H1 (cell line): ENCODE results near the gene ALS2CL. TPM values are rescaled to one million over a fixed set of nuclear protein-coding genes. Genes with fewer than 3 reads are reported as not detected.

Source experiments
- CTCF ChIA-PET: fragments of 300-600 bp; sonication (Branson Sonifier 250); formaldehyde crosslinking; loops from one replicate; lab custom pipeline; 2021; ENCODE audit not compliant: partially characterized antibody; lab: Charles Lee
- POLR2A ChIA-PET: fragments of 300-600 bp; sonication (Branson Sonifier 250); formaldehyde crosslinking; loops from one replicate; lab custom pipeline; 2021; ENCODE audit warnings: inconsistent platforms; ENCODE audit not compliant: partially characterized antibody; lab: Charles Lee
- DNase-seq, 2 experiments: peaks; one replicate each; pipeline versions ENCODE4 v3.0.0 to v3.0.0-alpha.2; 2010 to 2022; ENCODE audit warnings: low spot score in 2 of 2, low read depth in 1 of 2, mixed read lengths in 1 of 2
- FAIRE-seq: peaks from 2 replicates; lab custom pipeline; 2011; peaks lifted over from hg19 to GRCh38; lab: Jason Lieb, UNC
- H2AFZ ChIP-seq: 2 replicates; pipeline ENCODE4 v1.8.1; 2012; ENCODE audit warnings: low read length, inconsistent platforms
- H2AK5ac ChIP-seq: 2 replicates; pipeline ENCODE4 v1.6.1; 2013; ENCODE audit warnings: low read depth, low read length
- H2BK120ac ChIP-seq: replicated peaks from 2 replicates; pipeline ENCODE3; 2013; ENCODE audit warnings: low read depth, low read length, inconsistent platforms
- H2BK12ac ChIP-seq: 2 replicates; pipeline ENCODE4 v1.6.1; 2013; ENCODE audit warnings: low read depth, low read length
- H2BK15ac ChIP-seq: 2 replicates; pipeline ENCODE4 v1.6.1; 2013; ENCODE audit warnings: low read length
- H2BK20ac ChIP-seq: 2 replicates; pipeline ENCODE4 v1.6.1; 2013; ENCODE audit warnings: low read length
- H2BK5ac ChIP-seq: 2 replicates; pipeline ENCODE4 v1.6.1; 2013; ENCODE audit warnings: low read depth, low read length
- H3K14ac ChIP-seq: 2 replicates; pipeline ENCODE4 v1.6.1; 2013; ENCODE audit warnings: inconsistent platforms; ENCODE audit not compliant: insufficient read length
- H3K18ac ChIP-seq: 2 replicates; pipeline ENCODE4 v1.6.1; 2013; ENCODE audit warnings: low read length; ENCODE audit errors: extremely low read depth
- H3K23ac ChIP-seq: 2 replicates; pipeline ENCODE4 v1.6.1; 2013; ENCODE audit warnings: inconsistent platforms; ENCODE audit not compliant: insufficient read length
- H3K23me2 ChIP-seq: 2 replicates; pipeline ENCODE4 v1.6.1; 2013; ENCODE audit warnings: low read depth, low read length
- H3K27ac ChIP-seq: 2 replicates; pipeline ENCODE4 v1.6.1; 2011; ENCODE audit warnings: low read depth, low read length, inconsistent platforms
- H3K27me3 ChIP-seq, 4 experiments: replicated peaks in 1 of 4; 1 replicate in 1 of 4; 2 replicates in 3 of 4; pipeline versions ENCODE4 v1.6.1 to v1.8.1; 2011 to 2013; ENCODE audit warnings: low read length in 3 of 4, mild to moderate bottlenecking in 3 of 4, inconsistent platforms in 2 of 4, mixed read lengths in 2 of 4, moderate library complexity in 1 of 4; ENCODE audit not compliant: control insufficient read depth in 3 of 4, insufficient read depth in 3 of 4; ENCODE audit errors: extremely low read depth in 1 of 4
- H3K36me3 ChIP-seq, 4 experiments: 2 replicates each; pipeline versions ENCODE4 v1.6.1 to v1.8.1; 2011 to 2013; ENCODE audit warnings: mild to moderate bottlenecking in 4 of 4, low read length in 3 of 4, moderate library complexity in 2 of 4, control low read depth in 1 of 4, inconsistent platforms in 1 of 4; ENCODE audit not compliant: insufficient read depth in 4 of 4, control insufficient read depth in 2 of 4
- H3K4ac ChIP-seq: replicated peaks from 2 replicates; pipeline ENCODE3; 2013; ENCODE audit warnings: low read length, low read depth, mixed read lengths, inconsistent platforms; ENCODE audit not compliant: insufficient read length
- H3K4me1 ChIP-seq, 4 experiments: replicated peaks in 1 of 4; 1 replicate in 1 of 4; 2 replicates in 3 of 4; pipeline versions ENCODE4 v1.6.1 to v1.8.1; 2011 to 2013; ENCODE audit warnings: low read length in 3 of 4, inconsistent platforms in 2 of 4, mixed read lengths in 1 of 4; ENCODE audit not compliant: insufficient read depth in 4 of 4, control insufficient read depth in 3 of 4
- H3K4me2 ChIP-seq, 2 experiments: 2 replicates each; pipeline versions ENCODE4 v1.6.1 to v1.8.1; 2011 to 2013; ENCODE audit warnings: low read depth in 2 of 2, low read length in 2 of 2, control low read depth in 1 of 2, inconsistent platforms in 1 of 2, mild to moderate bottlenecking in 1 of 2; ENCODE audit not compliant: insufficient read depth in 1 of 2
- H3K4me3 ChIP-seq, 4 experiments: fragments of 200-600, 300-600 bp in 1 of 4; sonication (generic), shearing (Covaris generic), sonication (Bioruptor Twin) in 1 of 4; 2 replicates each; pipeline versions ENCODE4 v1.5.1 to v1.8.1; 2011 to 2016; ENCODE audit warnings: low read length in 4 of 4, low read depth in 3 of 4, control low read depth in 2 of 4, inconsistent platforms in 2 of 4, mild to moderate bottlenecking in 2 of 4, mixed read lengths in 1 of 4, moderate library complexity in 1 of 4; ENCODE audit not compliant: insufficient read depth in 2 of 4; ENCODE audit errors: extremely low read depth in 1 of 4
- H3K56ac ChIP-seq: replicated peaks from 2 replicates; pipeline ENCODE3; 2013; ENCODE audit warnings: low read depth, mild to moderate bottlenecking, mixed read lengths, low read length, inconsistent platforms; ENCODE audit not compliant: insufficient read length
- H3K79me1 ChIP-seq: 2 replicates; pipeline ENCODE4 v1.6.1; 2013; ENCODE audit warnings: low read depth, low read length, control low read depth
- H3K79me2 ChIP-seq, 2 experiments: 2 replicates each; pipeline versions ENCODE4 v1.6.1 to v1.8.1; 2012 to 2013; ENCODE audit warnings: low read length in 2 of 2, mild to moderate bottlenecking in 2 of 2, inconsistent platforms in 1 of 2; ENCODE audit not compliant: insufficient read depth in 2 of 2, control insufficient read depth in 1 of 2
- H3K9ac ChIP-seq, 4 experiments: replicated peaks in 1 of 4; 1 replicate in 1 of 4; 2 replicates in 3 of 4; pipeline versions ENCODE4 v1.6.1 to v1.8.1; 2011 to 2013; ENCODE audit warnings: low read depth in 3 of 4, low read length in 3 of 4, control low read depth in 2 of 4, mild to moderate bottlenecking in 2 of 4, moderate library complexity in 2 of 4, inconsistent platforms in 1 of 4; ENCODE audit errors: extremely low read depth in 1 of 4
- H3K9me3 ChIP-seq, 2 experiments: 2 replicates each; pipeline versions ENCODE4 v1.6.1 to v1.8.1; 2012 to 2013; ENCODE audit warnings: mild to moderate bottlenecking in 2 of 2, moderate library complexity in 2 of 2, control low read depth in 1 of 2, inconsistent platforms in 1 of 2, low read depth in 1 of 2, low read length in 1 of 2, mixed read lengths in 1 of 2; ENCODE audit not compliant: insufficient read depth in 2 of 2
- H4K20me1 ChIP-seq, 2 experiments: replicated peaks in 1 of 2; 2 replicates each; pipeline versions ENCODE3 to v1.8.1; 2011 to 2013; ENCODE audit warnings: inconsistent platforms in 2 of 2, low read length in 2 of 2, mild to moderate bottlenecking in 1 of 2; ENCODE audit not compliant: insufficient read depth in 2 of 2, control insufficient read depth in 1 of 2
- H4K5ac ChIP-seq: 2 replicates; pipeline ENCODE4 v1.6.1; 2013; ENCODE audit warnings: low read length, low read depth, mixed read lengths, inconsistent platforms; ENCODE audit not compliant: insufficient read length
- H4K8ac ChIP-seq: 2 replicates; pipeline ENCODE4 v1.8.0; 2013; ENCODE audit warnings: mild to moderate bottlenecking, moderate library complexity, low read length, inconsistent platforms; ENCODE audit not compliant: insufficient read depth; ENCODE audit errors: extremely low read depth
- H4K91ac ChIP-seq: replicated peaks from 2 replicates; pipeline ENCODE3; 2013; ENCODE audit warnings: low read length, mixed read lengths, inconsistent platforms; ENCODE audit not compliant: insufficient read length
- BACH1 ChIP-seq: IDR thresholded peaks from 2 replicates; pipeline ENCODE4 v1.6.1; 2012; ENCODE audit warnings: low read length, improper control_type of control experiment
- JUN ChIP-seq: IDR thresholded peaks from 2 replicates; pipeline ENCODE4 v1.6.1; 2011; ENCODE audit warnings: low read depth, mild to moderate bottlenecking, improper control_type of control experiment, low read length
- JUND ChIP-seq: IDR thresholded peaks from 2 replicates; pipeline ENCODE4 v1.6.1; 2011; ENCODE audit warnings: mild to moderate bottlenecking, improper control_type of control experiment, low read length
- SAP30 ChIP-seq: fragments of 300-600 bp; sonication (generic); IDR thresholded peaks from 2 replicates; pipeline ENCODE4 v1.7.1; 2012; ENCODE audit warnings: low read length, moderate library complexity, mild to moderate bottlenecking, inconsistent platforms; ENCODE audit not compliant: insufficient read depth, insufficient replicate concordance
- SP4 ChIP-seq: IDR thresholded peaks from 2 replicates; pipeline ENCODE4 v1.6.1; 2012; ENCODE audit warnings: low read length, inconsistent platforms
- TAF1 ChIP-seq: IDR thresholded peaks from 2 replicates; pipeline ENCODE4 v1.6.1; 2011; ENCODE audit warnings: mild to moderate bottlenecking, low read depth, low read length
- WGBS, 2 experiments: shearing (Covaris generic) in 1 of 2; methylation state at CpG; one replicate each; pipeline versions ENCODE4 v1.1.6 to v1.1.7; 2013 to 2015; ENCODE audit warnings: low lambda C conversion rate in 2 of 2, mixed read lengths in 2 of 2, inconsistent platforms in 1 of 2, low coverage in 1 of 2, missing lambda C conversion rate in 1 of 2; ENCODE audit not compliant: insufficient replicate concordance in 2 of 2, insufficient coverage in 1 of 2, insufficient read length in 1 of 2; ENCODE audit errors: extremely low coverage in 1 of 2, missing lambda C conversion rate in 1 of 2; 5-methylcytosine and 5-hydroxymethylcytosine counted together
- polyA plus RNA-seq, 7 experiments: library from polyadenylated mRNA; depleted of rRNA in 3 of 7; stranded (reverse) in 5 of 7; unstranded in 2 of 7; fragments of >200 nt in 5 of 7; fragments of 200-250 nt in 2 of 7; gene quantifications; 1 replicate in 5 of 7; 2 replicates in 1 of 7; 4 replicates in 1 of 7; pipeline versions ENCODE4 v1.2.1 to v1.2.3, GENCODE V29; 2011 to 2013; ENCODE audit warnings: missing spikeins in 2 of 7, mixed read lengths in 2 of 7
- total RNA-seq: library from RNA; stranded (reverse); fragmentation: NEBNext Ultra II Directional; extraction: Animal tissue kit (Norgen Biotek cat#: 25700); gene quantifications from 2 replicates; pipeline ENCODE4 v1.2.1, GENCODE V29; 2021
- TF ChIP-seq, protein P1 (sequence below), 3 experiments: IDR thresholded peaks; 1 replicate in 2 of 3; 2 replicates in 1 of 3; pipeline versions ENCODE4 v1.5.1 to v1.6.1; 2011; ENCODE audit warnings: low read length in 3 of 3, mild to moderate bottlenecking in 3 of 3, inconsistent platforms in 2 of 3, low read depth in 1 of 3, moderate library complexity in 1 of 3; ENCODE audit not compliant: insufficient read depth in 1 of 3; ENCODE audit errors: control extremely low read depth in 1 of 3

ALS2CL gene
- total and polyA plus RNA-seq, 2 of the 8 experiments (the other 6 are each of a cell fraction or from before 2014, with no cell fraction given): 4.8 to 5.4 TPM

GRCh38 chr3:46713898-46714552, 20.5 kb upstream of the ALS2CL start:
- WGBS, 2 experiments: 93% methylated on average over 22 of the region's 22 CpGs; no CpG with 5 or more reads in 1 of the 2 experiments

More at GRCh38 chr3:46713898-46714552, 20.5 kb upstream of the ALS2CL start:
- CTCF ChIA-PET: interaction anchor here (0.6 to 6.3 kb wide), 10 partner anchors 8 to 265 kb away, joined by 3 to 22 read pairs (median 6); partner anchors contain the start of genes ALS2CL and TMIE
- no peaks in the 10 kb centered on the region for H3K23me2 ChIP-seq
- TF ChIP-seq JUND (no peak), BACH1 (no peak), SP4 (no peak), SAP30 (no peak), TAF1 (no peak), JUN (no peak)
- TF ChIP-seq, protein P1, sequence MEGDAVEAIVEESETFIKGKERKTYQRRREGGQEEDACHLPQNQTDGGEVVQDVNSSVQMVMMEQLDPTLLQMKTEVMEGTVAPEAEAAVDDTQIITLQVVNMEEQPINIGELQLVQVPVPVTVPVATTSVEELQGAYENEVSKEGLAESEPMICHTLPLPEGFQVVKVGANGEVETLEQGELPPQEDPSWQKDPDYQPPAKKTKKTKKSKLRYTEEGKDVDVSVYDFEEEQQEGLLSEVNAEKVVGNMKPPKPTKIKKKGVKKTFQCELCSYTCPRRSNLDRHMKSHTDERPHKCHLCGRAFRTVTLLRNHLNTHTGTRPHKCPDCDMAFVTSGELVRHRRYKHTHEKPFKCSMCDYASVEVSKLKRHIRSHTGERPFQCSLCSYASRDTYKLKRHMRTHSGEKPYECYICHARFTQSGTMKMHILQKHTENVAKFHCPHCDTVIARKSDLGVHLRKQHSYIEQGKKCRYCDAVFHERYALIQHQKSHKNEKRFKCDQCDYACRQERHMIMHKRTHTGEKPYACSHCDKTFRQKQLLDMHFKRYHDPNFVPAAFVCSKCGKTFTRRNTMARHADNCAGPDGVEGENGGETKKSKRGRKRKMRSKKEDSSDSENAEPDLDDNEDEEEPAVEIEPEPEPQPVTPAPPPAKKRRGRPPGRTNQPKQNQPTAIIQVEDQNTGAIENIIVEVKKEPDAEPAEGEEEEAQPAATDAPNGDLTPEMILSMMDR (IDR thresholded peaks at IDR 0.05; ENCODE audit: control extremely low read depth in 1 of 3, insufficient read depth in 1 of 3, low read depth in 1 of 3, low read length in 3 of 3): no peak
- TF ChIP-seq, all 59 proteins: peak for 0
- Histone ChIP-seq H3K27me3 (no peaks in the 10 kb centered on the region; a peak in 2 of 7 replicates), H4K8ac (no peak overlapping the region; the same call in 1 of the 2 replicates), H3K23ac (no peak overlapping the region), H3K14ac (no peak overlapping the region), H3K9me3 (no peaks in the 10 kb centered on the region; a peak in 1 of 4 replicates), H3K9ac (no peak overlapping the region; a peak in 1 of 7 replicates), H2BK15ac (no peak overlapping the region), H4K5ac (no peak overlapping the region), H2BK20ac (no peak overlapping the region), H3K4me3 (no peak overlapping the region), H3K4me1 (no peaks in the 10 kb centered on the region; a peak in 2 of 7 replicates), H2AK5ac (no peak overlapping the region), H4K91ac (no peak overlapping the region), H3K79me2 (no peaks in the 10 kb centered on the region), H4K20me1 (peaks cover 0 to 3% of the 10 kb centered on the region in 2 experiments), H2BK120ac (no peak overlapping the region), H3K56ac (no peak overlapping the region), H2AFZ (no peak overlapping the region), H3K27ac (no peak overlapping the region), H2BK5ac (no peak overlapping the region; the same call in 1 of the 2 replicates), H2BK12ac (no peak overlapping the region), H3K4ac (no peak overlapping the region), H3K18ac (no peak overlapping the region), H3K36me3 (no peaks in the 10 kb centered on the region; a peak in 1 of 8 replicates), H3K79me1 (no peaks in the 10 kb centered on the region), H3K4me2 (no peak overlapping the region)
- DNase-seq (no peak), FAIRE-seq (no peak)
- POLR2A ChIA-PET: interaction anchor here (0.5 kb wide), 1 partner anchor 51 kb away, joined by 3 read pairs; no protein-coding TSS in a partner anchor
